Left lung (tissue), 10 donors: ENCODE measurements around the gene PIWIL1. TPM values are rescaled to one million over a fixed set of nuclear protein-coding genes. Genes with fewer than 3 reads are reported as not detected.

Experiments
- ATAC-seq: fragments of 200-7000 bp; cut with Tn5 transposase; one replicate; pipeline ENCODE4 v1.9.1; 2020; ENCODE audit warnings: moderate library complexity
- DNase-seq, 4 donors: peaks; one replicate each; pipeline ENCODE4 v3.0.0-alpha.2; 2013 to 2020
- H3K27ac ChIP-seq, 2 donors: fragments of 200-600 bp; sonication (generic) in 1 of 2; one replicate each; pipeline versions ENCODE4 v1.5.0 to v1.8.0; 2020 to 2021
- H3K27me3 ChIP-seq, 2 donors: fragments of 200-600 bp; sonication (generic) in 1 of 2; one replicate each; pipeline versions ENCODE4 v1.5.0 to v1.8.0; 2020 to 2021
- H3K36me3 ChIP-seq, 2 donors: fragments of 200-600 bp; sonication (generic) in 1 of 2; one replicate each; pipeline versions ENCODE4 v1.5.0 to v1.8.0; 2020 to 2021
- H3K4me1 ChIP-seq, 2 donors: fragments of 200-600 bp; one replicate each; pipeline ENCODE4 v1.8.0; 2021
- H3K4me3 ChIP-seq, 2 donors: fragments of 200-600 bp; sonication (generic) in 1 of 2; one replicate each; pipeline versions ENCODE4 v1.5.0 to v1.8.0; 2020 to 2021; ENCODE audit warnings: mild to moderate bottlenecking in 1 of 2
- H3K9me3 ChIP-seq, 2 donors: fragments of 200-600 bp; sonication (generic) in 1 of 2; one replicate each; pipeline versions ENCODE4 v1.5.0 to v1.8.0; 2020 to 2021
- CTCF ChIP-seq, 2 donors: fragments of 200-600 bp; sonication (generic) in 1 of 2; IDR thresholded peaks; one replicate each; pipeline versions ENCODE4 v1.5.0 to v1.8.0; 2021; ENCODE audit warnings: antibody characterized with exemption in 2 of 2
- intact Hi-C, 2 donors: fragments of 100-400 bp; cut with DNase I; formaldehyde crosslinking; loops; one replicate each; pipeline versions ENCODE4 v1.11.2 to v1.14.2; 2022
- polyA plus RNA-seq, 6 donors: library from polyadenylated mRNA; unstranded; fragments of 120-200 nt; gene quantifications; one replicate each; pipeline ENCODE4 v1.2.1, GENCODE V29; 2013; ENCODE audit not compliant: insufficient read length in 6 of 6
- total RNA-seq, 2 donors: library from RNA; stranded (reverse); fragmentation: NEBNext Ultra II Directional; extraction: Animal tissue kit (Norgen Biotek cat#: 25700); gene quantifications; one replicate each; pipeline ENCODE4 v1.2.1, GENCODE V29; 2021
- donor health status: DM: no; HTN: yes; CAD: no.
- donor health status: DM: no; HTN: no; CAD: no.

PIWIL1 gene
- total and polyA plus RNA-seq, 8 donors = 0.04 to 0.82 (median 0.08) TPM; not detected in 4

GRCh38 chr12:130372936-130373335 is 35.2 kb downstream of the PIWIL1 start:
- H3K4me1 ChIP-seq = no peaks in the 10 kb centered on the region
- TF ChIP-seq CTCF (IDR thresholded peaks at IDR 0.05) = no peak
- H3K27me3 ChIP-seq = peaks cover 5 to 80% of the 10 kb centered on the region in 2 donors
- H3K9me3 ChIP-seq = no peaks in the 10 kb centered on the region
- DNase-seq (no peak), ATAC-seq (no peak)
- no peaks in the 10 kb centered on the region for H3K36me3 ChIP-seq
- no peak overlapping the region for H3K27ac ChIP-seq
- intact Hi-C loops = no loop called here
- no peak overlapping the region for H3K4me3 ChIP-seq

- H3K9me3 ChIP-seq = no peaks in the 10 kb centered on the region
- H3K27ac ChIP-seq = no peak overlapping the region
- H3K4me1 ChIP-seq = no peaks in the 10 kb centered on the region
- no peak for TF ChIP-seq CTCF (IDR thresholded peaks at IDR 0.05)
- intact Hi-C loops = no loop called here
- no peak overlapping the region for H3K4me3 ChIP-seq
- no peak for ATAC-seq
- H3K27me3 ChIP-seq = peaks cover 5 to 69% of the 10 kb centered on the region in 2 donors
- DNase-seq = no peak
- H3K36me3 ChIP-seq = no peaks in the 10 kb centered on the region
These were observed 36.4 kb downstream of the PIWIL1 start for GRCh38 chr12:130374083-130374482.

GRCh38 chr12:130375296-130376287 is 37.9 kb downstream of the PIWIL1 start:
- Histone ChIP-seq H3K27me3 (peaks cover 5 to 54% of the 10 kb centered on the region in 2 donors), H3K4me3 (no peak overlapping the region), H3K27ac (no peak overlapping the region), H3K9me3 (no peaks in the 10 kb centered on the region), H3K4me1 (no peaks in the 10 kb centered on the region), H3K36me3 (no peaks in the 10 kb centered on the region)
- TF ChIP-seq CTCF (IDR thresholded peaks at IDR 0.05) = no peak
- no peak for ATAC-seq
- intact Hi-C loops = no loop called here
- no peak for DNase-seq

GRCh38 chr12:130382818-130383217 is 45.1 kb downstream of the PIWIL1 start:
- TF ChIP-seq CTCF (IDR thresholded peaks at IDR 0.05) = no peak
- no peak for DNase-seq
- Histone ChIP-seq H3K27ac (no peak overlapping the region), H3K36me3 (no peaks in the 10 kb centered on the region), H3K27me3 (no peaks in the 10 kb centered on the region), H3K9me3 (no peaks in the 10 kb centered on the region), H3K4me1 (no peaks in the 10 kb centered on the region), H3K4me3 (no peak overlapping the region)
- ATAC-seq = no peak
- intact Hi-C loops = no loop called here

GRCh38 chr12:130384234-130384633 is 46.5 kb downstream of the PIWIL1 start:
- intact Hi-C loops = no loop called here
- Histone ChIP-seq H3K9me3 (no peaks in the 10 kb centered on the region), H3K27ac (no peak overlapping the region), H3K27me3 (no peaks in the 10 kb centered on the region), H3K4me3 (no peak overlapping the region), H3K36me3 (no peaks in the 10 kb centered on the region), H3K4me1 (no peaks in the 10 kb centered on the region)
- no peak for DNase-seq
- ATAC-seq = no peak
- TF ChIP-seq CTCF (IDR thresholded peaks at IDR 0.05) = no peak
